NCI-H1694 (cell line): ENCODE results near the gene MRNIP.

ENCODE experiments used
- DNase-seq: peaks from one replicate; lab custom pipeline; 2025; lab: John Stamatoyannopoulos, UW

The MRNIP gene

GRCh38 chr5:179821298-179822058 lies 37.1 kb downstream of the MRNIP start:
- DNase-seq = peak; percentile 38

DNA sequence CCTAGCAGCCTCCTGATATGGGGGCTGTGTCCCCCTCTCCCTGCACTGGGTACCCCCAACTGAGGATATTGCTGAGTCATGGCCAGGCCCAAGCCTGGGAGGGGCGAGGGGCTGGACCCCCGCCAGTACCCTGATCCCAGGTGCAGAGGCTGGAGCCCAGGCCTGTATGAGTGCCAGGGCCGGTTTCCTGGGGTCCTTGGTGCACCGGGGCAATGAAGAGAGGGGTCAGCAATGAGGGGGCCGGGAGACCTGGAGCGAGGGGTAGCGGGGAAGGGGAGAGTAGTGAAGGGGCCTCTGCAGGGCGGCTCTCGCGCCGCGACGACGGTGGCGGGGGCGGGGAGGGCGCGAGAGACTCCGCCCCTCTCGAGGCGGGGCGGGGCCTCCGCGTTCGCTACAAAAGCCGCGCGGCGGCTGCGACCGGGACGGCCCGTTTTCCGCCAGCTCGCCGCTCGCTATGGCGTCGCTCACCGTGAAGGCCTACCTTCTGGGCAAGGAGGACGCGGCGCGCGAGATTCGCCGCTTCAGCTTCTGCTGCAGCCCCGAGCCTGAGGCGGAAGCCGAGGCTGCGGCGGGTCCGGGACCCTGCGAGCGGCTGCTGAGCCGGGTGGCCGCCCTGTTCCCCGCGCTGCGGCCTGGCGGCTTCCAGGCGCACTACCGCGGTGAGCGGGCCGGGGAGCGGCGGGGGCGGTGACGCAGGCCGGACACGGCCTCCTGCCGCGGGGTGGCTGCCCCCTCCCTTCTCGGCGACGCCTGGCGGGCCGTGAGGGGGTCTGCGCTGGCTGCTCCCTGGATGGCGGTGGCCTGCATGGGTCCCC lies 37.9 kb downstream of the MRNIP start, which contains the start of gene SQSTM1:
SQSTM1 (plus strand) TSS at position 423 of the 815 bp plus-strand sequence; CDS start at position 455, 32 bp downstream.
- peak; percentile 16 for DNase-seq

GRCh38 chr5:179820127-179820482 lies 38.5 kb downstream of the MRNIP start:
- DNase-seq = no peak

GRCh38 chr5:179819296-179820126 lies 39.1 kb downstream of the MRNIP start:
- DNase-seq = no peak

DNA sequence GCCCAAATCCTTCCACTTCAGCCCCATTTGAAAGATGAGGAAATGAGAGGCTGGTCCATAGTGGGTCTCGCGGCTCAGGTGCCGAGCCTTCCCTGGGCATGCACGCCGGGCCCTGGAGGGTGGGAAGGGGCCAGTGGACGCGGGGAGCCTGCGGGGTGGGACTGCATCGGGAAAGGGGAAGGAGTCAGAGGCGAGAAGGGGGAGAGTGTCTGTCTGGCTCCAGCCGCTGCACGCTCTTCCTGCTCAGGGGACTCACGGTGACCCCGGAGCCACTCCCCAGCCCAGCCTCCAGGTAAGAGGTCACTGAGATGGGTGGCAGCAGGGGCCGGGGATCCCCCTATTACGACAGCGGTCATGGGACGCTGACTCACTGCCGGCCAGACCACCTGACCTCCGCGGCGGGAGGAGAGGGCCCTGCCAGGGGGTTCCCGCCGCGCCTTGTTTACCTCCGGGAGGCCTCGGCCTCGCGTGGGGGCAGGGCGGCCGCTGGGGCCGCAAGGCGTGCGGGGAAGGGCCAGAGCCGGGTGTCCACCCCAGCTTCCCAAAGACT lies 39.8 kb downstream of the MRNIP start:
- no peak for DNase-seq

DNA sequence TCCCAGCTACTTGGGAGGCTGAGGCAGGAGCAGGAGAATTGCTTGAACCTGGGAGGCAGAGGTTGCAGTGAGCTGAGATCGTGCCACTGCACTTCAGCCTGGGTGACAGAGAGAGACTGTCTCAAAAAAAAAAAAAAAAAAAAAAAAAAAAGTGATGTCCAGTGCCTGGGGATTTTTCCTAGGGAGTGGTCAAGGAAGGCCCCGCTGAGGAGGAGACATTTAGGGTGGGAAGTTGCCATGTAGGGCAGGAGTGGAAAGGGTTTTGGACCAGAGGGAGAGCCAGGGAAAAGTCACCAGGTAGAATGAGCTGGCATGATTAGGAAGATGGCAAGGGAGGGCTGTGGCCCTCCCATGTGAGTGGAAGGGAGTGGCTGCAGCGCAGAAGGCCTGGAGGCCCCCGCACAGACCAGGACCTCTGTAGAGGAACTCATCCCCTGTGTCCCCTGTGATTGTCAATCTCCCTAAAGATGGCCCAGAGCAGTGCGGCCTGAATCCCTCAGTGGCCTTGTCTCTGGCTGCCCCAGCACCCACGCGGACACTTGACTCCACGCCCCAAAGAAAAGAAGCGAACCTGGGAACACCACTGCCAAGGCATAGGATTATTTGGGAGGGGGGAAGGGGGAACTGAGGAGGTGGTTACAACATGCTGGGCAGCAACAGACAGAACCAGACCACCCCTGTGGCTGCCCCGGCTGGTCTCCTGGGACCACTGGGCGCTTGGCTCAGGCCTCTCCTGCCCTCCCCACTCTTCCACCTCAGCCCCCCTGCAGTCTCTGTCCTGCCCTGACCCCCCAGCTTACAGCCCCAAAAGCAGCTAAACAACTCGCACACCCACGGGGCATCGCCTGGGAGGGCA lies 40.5 kb downstream of the MRNIP start:
- no peak for DNase-seq

DNA sequence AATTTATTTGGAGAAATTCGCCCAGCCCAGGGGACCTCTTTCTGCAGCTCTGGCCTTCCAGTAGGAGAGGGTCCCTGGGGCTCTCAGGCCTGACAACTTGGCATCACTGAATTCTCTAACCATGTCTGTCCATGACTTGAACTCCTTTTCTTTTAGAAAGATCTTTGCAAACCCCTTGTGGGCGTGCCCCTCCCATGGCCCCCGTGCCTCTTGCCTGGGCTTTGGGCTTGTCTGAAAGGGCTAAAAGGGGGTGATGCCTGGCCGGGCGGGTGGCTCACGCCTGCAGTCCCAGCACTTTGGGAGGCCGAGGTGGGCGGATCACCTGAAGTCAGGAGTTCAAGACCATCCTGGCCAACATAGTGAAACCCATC lies 41.2 kb downstream of the MRNIP start:
- DNase-seq = no peak

DNA sequence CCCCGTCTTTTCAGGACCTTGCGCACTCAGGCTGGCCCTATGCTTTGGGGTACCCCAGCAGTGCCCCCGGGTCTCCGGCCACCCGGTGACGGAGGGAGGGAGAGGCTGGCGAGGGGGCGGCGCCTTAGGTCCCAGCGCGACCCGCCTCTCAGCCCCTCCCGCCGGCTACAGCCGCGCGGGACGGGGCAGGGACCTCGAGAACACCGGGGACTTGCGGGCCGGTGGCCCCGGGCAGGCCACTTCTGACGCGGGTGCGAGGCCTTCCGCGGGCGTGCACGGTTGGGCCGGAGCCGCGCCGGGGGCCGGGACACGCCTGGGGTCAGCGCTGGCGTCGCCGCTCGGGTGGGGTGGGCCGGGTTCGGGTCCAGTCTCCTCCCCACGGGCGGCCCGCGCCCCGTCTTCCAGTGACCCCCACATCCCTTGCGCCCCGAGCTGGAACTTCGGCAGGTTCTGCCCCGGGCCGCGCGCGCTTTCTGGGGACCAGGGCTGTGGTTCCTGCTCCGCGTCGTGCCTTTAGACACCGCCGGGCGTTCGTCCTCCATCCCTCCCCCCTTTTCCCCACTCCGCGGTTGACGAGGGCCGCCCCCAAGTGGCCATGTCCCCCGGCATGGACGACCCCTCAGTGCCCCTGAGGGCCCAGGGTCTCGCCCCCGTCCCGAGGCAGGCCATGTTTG lies 41.7 kb downstream of the MRNIP start:
- no peak for DNase-seq

DNA sequence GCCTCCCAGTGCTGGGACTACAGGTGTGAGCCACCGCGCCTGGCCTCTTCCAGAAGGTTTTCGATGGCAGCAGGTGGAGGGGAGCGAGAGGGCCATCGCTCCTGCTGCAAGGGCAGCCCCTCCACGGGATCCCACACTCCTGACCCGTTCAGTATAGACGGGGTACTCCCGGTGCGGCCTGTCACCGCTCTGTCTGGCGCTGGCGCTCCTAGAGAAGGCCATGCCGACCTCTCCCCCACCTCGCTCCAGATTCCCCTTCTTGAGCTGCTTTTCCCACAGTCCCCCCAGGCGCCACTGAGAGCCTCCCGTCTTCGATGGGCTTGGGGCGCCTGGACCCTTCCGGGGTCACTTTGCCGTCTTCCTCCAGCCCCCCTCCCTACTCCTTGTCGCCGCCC lies 42.2 kb downstream of the MRNIP start:
- DNase-seq = no peak

DNA sequence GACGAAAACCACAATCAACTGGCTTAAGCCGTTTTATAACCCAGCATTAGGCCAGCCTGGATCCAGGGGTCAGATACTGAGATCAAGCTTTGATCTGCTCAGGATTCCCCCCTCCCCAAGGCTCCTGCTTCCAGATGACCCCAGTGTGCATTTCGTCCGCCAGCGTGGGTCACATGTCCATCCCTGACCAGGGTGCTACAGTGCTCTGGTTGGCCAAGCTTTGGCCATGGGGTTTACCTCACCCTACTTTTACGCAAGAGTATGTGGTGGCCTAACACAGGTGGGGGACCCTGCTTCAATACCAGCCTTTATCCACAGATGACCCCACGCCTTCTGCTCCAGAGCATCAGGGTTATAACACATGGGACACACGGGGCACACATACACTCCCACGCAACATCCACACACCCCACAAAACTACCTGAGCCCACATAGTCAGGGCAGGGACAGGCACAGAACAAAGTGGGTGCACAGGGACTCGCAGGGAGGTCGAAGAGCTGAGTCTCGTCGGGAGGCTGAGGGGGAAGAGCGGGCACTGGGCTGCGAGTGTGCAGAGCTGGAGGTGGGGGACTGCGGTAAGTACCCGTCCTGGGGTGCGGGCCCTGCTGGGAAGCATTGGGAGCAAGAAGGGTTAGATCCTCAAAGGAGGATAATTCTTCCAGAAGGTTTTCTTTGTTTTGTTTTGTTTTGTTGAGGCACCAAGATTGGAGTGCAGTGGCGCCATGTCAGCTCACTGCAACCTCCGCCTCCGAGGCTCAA lies 42.9 kb downstream of the MRNIP start:
- no peak for DNase-seq

GRCh38 chr5:179814090-179814489 lies 44.5 kb downstream of the MRNIP start:
- no peak for DNase-seq

DNA sequence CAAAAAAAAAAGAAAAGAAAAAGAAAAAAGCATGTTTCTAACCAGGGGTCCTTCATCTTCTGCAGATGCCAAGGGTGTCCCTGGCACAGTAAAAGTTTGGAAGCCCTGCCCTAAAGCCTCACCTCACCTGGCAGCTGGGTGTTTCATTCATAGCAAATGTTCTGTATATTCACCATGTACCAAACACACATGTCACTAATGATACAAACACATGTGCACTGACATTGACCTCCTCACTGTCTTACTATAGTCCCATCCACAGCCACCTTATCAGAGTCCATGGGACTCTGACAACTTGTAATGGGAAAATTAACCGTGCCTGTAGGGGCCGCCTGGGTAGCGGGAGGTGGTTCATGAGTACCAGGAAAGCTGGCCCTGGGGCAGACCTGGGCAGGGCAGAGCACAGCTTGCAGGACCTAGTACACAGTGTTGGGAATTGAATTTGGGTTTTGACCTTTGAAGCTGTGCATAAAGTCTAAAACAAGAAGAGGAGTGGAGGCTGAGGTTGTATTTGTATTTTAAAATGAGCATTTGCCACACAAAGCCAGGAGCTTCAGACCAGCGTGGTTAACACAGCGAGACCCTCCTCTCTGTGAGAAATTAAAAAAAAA lies 45.5 kb downstream of the MRNIP start:
- no peak for DNase-seq

GRCh38 chr5:179812135-179812825 lies 46.3 kb downstream of the MRNIP start:
- no peak for DNase-seq

DNA sequence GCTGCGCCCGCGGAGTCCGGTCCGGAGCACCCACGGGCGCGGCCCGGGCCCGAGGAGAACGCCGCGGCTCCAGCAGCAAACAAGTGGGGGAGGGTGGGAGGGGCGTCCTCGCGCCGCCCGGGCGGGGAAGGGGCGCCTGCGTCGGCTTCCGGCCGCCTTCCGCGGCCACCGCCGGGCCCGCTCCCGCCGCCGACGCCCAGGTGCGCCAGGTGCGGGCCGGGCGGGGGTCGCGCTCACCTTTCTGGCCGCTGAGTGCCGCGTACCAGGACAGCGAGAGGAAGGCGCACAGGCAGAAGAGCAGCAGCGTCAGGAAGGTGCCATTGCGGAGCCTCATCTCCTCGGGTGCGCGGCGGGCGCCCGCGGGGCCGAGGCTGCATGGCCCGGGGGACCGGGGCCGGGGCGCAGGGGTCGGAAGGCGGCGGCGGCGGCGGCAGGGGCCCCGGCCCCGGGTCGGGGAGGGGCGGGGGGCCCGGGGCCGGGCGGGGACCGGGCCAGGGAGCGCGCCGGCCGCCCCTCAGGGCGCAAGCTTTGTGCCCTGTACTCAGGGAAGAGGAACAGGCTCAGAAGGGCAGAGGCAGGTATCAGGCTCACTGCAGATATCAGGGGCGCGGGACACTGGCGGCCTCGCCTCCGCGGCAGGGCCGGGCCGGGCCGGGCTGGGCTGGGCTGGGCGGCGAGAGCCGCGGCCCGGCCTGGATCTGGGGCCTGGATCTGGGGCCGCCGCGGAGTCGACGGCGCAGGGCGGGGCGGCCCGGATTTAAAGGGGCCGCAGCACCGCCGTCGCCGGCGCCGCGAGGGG lies 52.2 kb downstream of the MRNIP start, which contains the start of gene MGAT4B:
MGAT4B (minus strand) TSS at position 617 of the 799 bp plus-strand sequence; CDS start at position 334, 283 bp downstream.
- no peak for DNase-seq

DNA sequence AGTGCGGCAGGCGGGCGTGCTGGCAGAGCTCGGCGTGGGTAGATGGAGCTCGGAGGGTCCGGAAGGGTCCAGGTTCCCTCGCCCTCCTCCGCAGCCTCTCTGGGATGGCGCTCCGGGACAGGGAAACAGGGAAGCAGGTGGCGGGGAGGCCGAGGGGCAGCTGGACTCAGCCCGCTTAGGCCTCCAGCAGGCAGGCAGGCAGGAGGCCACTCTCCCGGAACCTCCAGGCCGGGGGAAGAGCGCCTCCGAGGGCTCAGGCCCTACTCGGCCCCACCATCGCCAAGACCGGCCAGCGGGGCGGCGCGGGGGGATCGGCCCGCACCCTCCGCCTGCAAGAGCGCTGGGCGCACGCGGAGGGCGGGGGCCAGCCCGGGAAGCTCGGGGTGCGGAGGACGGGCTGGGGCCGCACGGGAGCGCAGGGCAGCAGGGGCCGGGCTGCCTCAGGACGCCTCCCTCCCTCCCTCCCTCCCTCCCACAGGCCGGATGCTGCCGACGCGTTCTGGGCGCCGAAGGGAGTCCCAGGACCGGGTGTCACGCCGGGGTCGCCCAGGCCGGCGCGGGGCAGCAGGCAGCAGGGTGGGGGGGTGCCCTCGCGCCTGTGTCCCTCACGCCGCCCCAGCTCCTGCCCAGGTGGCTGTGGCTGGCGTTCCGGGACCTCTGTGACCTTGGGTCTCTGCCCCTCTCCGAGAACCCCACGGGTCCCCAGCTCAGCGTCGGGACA lies 52.9 kb downstream of the MRNIP start:
- DNase-seq = no peak

- no peak for DNase-seq
These were observed 53.5 kb downstream of the MRNIP start for GRCh38 chr5:179805070-179805528.

DNA sequence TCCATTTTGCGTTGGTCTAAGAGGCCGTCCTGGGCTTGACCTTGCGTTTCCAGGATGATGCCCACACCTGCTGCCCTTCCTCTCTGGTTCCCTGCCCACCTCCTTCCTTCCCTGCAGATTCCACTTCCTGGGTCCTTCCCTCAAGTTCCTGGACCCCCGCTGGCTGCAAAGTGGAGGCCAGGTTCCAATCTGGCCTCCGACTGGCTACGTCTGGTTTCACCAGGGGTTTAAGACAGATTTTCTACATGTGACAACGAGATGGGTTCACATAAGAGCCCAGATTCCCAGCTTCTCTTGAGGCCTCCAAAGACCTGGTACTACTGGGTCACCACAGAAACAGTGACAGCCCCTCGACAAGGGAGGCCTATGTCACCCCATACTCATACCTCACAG lies 54.1 kb downstream of the MRNIP start:
- no peak for DNase-seq
